Measurements from ENCODE around the gene UPK2. TPM values are rescaled to one million over a fixed set of nuclear protein-coding genes. Genes with fewer than 3 reads are reported as not detected.
A peak's percentile ranks its signal among the peaks of the same experiment; 100 is the strongest.

The UPK2 gene
- polyA plus RNA-seq, 3 donors from 2014 or later: 0.81 to 1.4 TPM; not detected in 1

DNA sequence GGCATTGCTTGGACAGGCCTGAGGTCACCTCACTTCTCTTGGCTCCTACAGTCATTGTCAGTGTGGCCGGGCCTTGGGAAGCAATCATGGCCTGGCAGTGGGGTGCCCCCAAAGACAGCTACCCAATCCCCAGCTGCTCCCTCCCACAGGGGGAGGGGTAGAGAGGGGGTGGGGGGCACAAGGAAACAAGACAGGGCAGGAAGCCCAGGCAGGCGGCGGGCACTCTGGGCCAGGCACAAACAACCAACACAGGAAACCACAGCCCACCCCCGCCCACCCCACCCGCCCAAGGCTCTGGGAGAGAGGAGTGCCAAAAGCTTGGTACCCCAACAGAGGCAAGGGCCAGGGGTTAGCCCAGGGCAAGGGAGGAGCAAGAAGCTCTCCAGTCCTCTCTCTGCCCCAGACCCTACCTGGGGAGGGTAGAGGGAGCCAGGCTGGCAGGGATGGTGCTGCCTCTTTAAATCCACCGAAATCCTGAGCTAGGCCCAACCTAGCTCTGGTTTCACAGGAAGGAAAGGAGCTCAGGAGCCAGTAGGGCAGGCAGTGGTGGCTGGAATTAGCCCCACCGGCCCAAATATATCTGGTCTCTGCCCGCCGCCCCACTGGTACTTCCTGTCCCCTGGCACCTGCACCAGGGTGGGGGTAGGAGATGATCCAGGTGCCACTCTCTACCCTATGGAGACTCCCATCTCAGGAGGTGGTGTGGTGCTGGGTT is 42.5 kb upstream of the UPK2 start:
- DNase-seq: peak; percentile 79 to 81 (median 80)
- H3K4me3 Mint-ChIP-seq: peak overlapping the region; percentile 80 to 95 (median 85)
- H3K36me3 Mint-ChIP-seq: peaks cover 0 to 6% (median 0%) of the 10 kb centered on the region in 3 donors
- H3K27me3 Mint-ChIP-seq (ENCODE audit: low read depth in 3 of 3): peaks cover 30 to 55% (median 30%) of the 10 kb centered on the region in 3 donors
- H3K9me3 Mint-ChIP-seq: no peaks in the 10 kb centered on the region
- peaks cover 87 to 88% of the 10 kb centered on the region in 2 donors for H3K4me1 Mint-ChIP-seq
- peak overlapping the region; percentile 99 to 100 (median 100) for H3K27ac Mint-ChIP-seq

DNA sequence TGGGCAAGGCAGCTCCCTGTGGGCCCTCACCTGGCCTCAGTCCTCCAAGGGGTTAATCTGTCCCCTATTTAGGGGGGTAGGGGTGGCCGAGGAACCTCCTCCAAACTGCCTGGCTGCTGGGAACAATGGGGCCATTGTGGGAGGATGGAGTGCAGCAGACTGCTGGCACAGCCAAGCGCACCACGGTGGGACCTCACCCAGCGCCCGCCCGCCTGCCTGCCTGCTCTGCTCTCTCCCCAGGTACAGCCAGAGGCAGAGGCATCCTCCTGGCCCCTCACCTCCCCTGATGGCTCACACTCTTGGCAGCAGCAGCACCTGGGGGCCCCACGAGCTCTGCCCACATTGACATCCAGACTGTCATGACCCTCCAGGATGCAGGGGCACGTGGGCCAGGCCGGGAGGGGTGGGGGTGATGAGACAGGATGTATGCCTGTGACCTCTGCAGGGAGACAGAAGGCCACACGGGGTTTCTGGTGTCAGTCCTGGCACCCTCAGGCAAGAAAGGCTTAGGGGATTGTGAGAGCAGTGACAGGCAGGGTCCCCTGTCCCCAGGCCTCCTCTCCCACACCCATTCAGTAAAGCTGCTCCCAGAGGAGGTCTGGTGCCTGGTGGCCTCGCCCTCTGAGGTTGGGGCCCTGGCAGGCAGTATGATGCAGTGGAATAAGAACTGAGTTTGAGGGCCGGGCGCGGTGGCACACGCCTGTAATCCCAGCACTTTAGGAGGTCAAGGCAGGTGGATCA is 41.8 kb upstream of the UPK2 start:
- DNase-seq: peak; percentile 82 to 84 (median 83)
- Mint-ChIP-seq H3K4me3 (peak overlapping the region; percentile 80 to 95 (median 85)), H3K27me3 (ENCODE audit: low read depth in 3 of 3) (peaks cover 26 to 52% (median 30%) of the 10 kb centered on the region in 3 donors), H3K27ac (peak overlapping the region; percentile 99 to 100 (median 100)), H3K4me1 (peaks cover 88 to 89% of the 10 kb centered on the region in 2 donors), H3K36me3 (peaks cover 0 to 6% (median 0%) of the 10 kb centered on the region in 3 donors), H3K9me3 (no peaks in the 10 kb centered on the region)

- DNase-seq: peak; percentile 41 to 53 (median 50)
- H3K9me3 Mint-ChIP-seq: no peaks in the 10 kb centered on the region
- H3K4me3 Mint-ChIP-seq: peak overlapping the region; percentile 80 to 95 (median 85)
- peak overlapping the region; percentile 99 to 100 (median 100) for H3K27ac Mint-ChIP-seq
- peaks cover 28 to 55% (median 32%) of the 10 kb centered on the region in 3 donors for H3K27me3 Mint-ChIP-seq (ENCODE audit: low read depth in 3 of 3)
- H3K36me3 Mint-ChIP-seq: peaks cover 0 to 6% (median 0%) of the 10 kb centered on the region in 3 donors
- H3K4me1 Mint-ChIP-seq: peaks cover 90 to 96% of the 10 kb centered on the region in 2 donors
Measured at GRCh38 chr11:118914987-118915386, 41.1 kb upstream of the UPK2 start.

- Mint-ChIP-seq H3K4me3 (peak overlapping the region; percentile 80 to 95 (median 85)), H3K27ac (peak overlapping the region; percentile 99 to 100 (median 100)), H3K36me3 (peaks cover 0 to 6% (median 0%) of the 10 kb centered on the region in 3 donors), H3K4me1 (peaks cover 94 to 99% of the 10 kb centered on the region in 2 donors), H3K9me3 (no peaks in the 10 kb centered on the region), H3K27me3 (ENCODE audit: low read depth in 3 of 3) (peaks cover 28 to 55% (median 32%) of the 10 kb centered on the region in 3 donors)
- DNase-seq: no peak
Measured at GRCh38 chr11:118915396-118915795, 40.7 kb upstream of the UPK2 start.

- H3K9me3 Mint-ChIP-seq: no peaks in the 10 kb centered on the region
- peaks cover 27 to 51% (median 32%) of the 10 kb centered on the region in 3 donors for H3K27me3 Mint-ChIP-seq (ENCODE audit: low read depth in 3 of 3)
- H3K4me1 Mint-ChIP-seq: peaks cover 98 to 100% of the 10 kb centered on the region in 2 donors
- peaks cover 4 to 8% (median 4%) of the 10 kb centered on the region in 3 donors for H3K36me3 Mint-ChIP-seq
- H3K27ac Mint-ChIP-seq: peak overlapping the region; percentile 99 to 100 (median 100)
- peak overlapping the region; percentile 84 to 95 (median 90) for H3K4me3 Mint-ChIP-seq
- DNase-seq: no peak
Measured at GRCh38 chr11:118915941-118916841, 39.9 kb upstream of the UPK2 start.

DNA sequence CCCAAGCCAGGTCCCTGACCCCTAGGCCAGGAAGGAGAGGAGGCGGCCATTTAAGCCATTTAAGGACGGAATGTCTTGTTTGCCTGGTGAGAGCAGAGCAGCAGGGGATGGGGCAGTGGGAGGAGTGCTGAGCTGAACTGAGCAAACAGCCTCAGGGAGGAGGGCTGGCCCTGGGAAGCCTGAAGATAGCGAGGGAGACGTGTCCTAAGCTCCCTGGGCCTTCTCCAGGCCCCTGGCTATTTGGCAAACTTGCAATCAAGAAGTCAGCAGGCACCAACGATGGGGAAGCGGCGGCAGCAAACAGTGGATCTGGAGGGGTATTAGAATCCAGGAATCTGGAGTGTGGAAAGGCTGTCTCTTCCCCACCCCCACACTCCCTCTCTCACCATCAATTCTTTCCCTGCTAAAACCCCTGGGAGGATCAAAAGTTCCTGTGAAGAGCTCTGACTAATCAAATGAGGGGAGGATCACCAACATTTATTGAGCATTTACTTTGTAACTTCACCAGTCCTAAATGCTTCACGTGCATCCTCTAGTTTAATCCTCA is 39.2 kb upstream of the UPK2 start:
- Mint-ChIP-seq H3K27ac (peak overlapping the region; percentile 99 to 100 (median 100)), H3K36me3 (peaks cover 4 to 8% (median 4%) of the 10 kb centered on the region in 3 donors), H3K9me3 (no peaks in the 10 kb centered on the region), H3K4me3 (peak overlapping the region; percentile 84 to 99 (median 91)), H3K27me3 (ENCODE audit: low read depth in 3 of 3) (peaks cover 24 to 44% (median 32%) of the 10 kb centered on the region in 3 donors), H3K4me1 (peaks cover 96 to 97% of the 10 kb centered on the region in 2 donors)
- no peak for DNase-seq

DNA sequence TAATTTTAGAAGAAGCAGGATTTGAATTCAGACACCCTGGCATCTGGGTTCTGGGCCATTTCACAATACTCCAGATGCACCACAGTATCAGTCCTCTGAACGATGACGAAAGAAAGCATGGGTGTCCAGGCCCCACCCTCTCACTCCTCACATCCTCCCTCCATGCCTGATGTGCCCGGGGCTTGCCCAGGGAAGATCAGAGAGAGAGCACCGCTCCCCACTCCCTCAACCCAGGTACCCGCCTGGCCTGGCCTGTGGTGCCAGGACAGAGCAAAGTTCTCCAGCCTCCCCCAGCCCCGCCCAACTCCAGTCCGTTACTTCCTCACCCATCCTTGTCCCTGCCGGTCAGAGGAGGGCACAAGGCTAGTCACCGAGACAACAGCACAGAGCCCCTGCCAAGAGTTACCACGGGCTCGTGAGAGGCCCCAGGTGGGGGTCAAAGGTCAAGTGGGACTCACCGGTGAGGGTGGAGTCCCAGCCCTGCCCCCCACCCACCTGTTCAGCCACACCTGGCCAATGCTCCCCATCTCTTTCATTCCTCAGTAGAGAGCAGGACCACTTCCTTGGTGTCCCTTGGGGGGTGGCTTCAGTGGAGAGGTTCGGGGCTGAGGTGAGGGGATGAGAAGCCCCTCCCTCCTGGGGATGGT is 38.5 kb upstream of the UPK2 start:
- H3K9me3 Mint-ChIP-seq: no peaks in the 10 kb centered on the region
- H3K4me1 Mint-ChIP-seq: peaks cover 89 to 91% of the 10 kb centered on the region in 2 donors
- H3K4me3 Mint-ChIP-seq: peak overlapping the region; percentile 84 to 99 (median 91)
- H3K27me3 Mint-ChIP-seq (ENCODE audit: low read depth in 3 of 3): peaks cover 23 to 37% (median 31%) of the 10 kb centered on the region in 3 donors
- H3K27ac Mint-ChIP-seq: peak overlapping the region; percentile 99 to 100 (median 100)
- peaks cover 4 to 8% (median 4%) of the 10 kb centered on the region in 3 donors for H3K36me3 Mint-ChIP-seq
- peak; percentile 55 to 61 (median 60) for DNase-seq

DNA sequence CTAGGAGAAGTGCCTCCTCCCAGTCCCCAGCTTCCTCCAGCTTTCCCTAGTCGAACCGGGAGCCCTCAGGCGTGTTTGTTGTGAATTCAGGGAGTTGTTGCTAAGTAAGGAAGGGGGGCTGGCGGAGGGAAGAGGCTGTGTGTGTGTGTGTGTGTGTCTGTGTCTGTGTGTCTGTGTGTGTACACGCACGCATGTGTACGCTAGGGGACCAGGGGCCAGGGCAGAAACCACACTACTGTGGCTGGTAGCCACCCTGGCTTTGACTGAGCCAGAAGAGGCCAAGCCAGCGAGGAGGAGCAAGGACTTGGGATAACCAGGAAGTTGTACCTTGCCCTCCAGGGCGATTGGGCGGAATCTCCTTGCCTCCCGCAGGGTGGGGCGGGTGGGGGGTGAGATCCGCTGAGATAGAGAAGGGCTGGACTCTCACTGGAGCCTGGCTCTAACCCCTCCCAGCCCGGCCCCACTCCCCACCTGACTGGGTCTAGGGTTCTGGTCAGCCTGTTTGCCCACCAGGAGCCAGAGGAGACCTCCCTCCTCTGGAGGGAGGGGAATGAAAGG is 37.9 kb upstream of the UPK2 start:
- no peaks in the 10 kb centered on the region for H3K9me3 Mint-ChIP-seq
- H3K36me3 Mint-ChIP-seq: peaks cover 4 to 8% (median 4%) of the 10 kb centered on the region in 3 donors
- H3K27me3 Mint-ChIP-seq (ENCODE audit: low read depth in 3 of 3): peaks cover 21 to 40% (median 31%) of the 10 kb centered on the region in 3 donors
- H3K4me3 Mint-ChIP-seq: peak overlapping the region; percentile 84 to 99 (median 91)
- H3K27ac Mint-ChIP-seq: peak overlapping the region; percentile 99 to 100 (median 100)
- H3K4me1 Mint-ChIP-seq: peaks cover 88 to 91% of the 10 kb centered on the region in 2 donors
- peak; percentile 40 to 62 (median 58) for DNase-seq

DNA sequence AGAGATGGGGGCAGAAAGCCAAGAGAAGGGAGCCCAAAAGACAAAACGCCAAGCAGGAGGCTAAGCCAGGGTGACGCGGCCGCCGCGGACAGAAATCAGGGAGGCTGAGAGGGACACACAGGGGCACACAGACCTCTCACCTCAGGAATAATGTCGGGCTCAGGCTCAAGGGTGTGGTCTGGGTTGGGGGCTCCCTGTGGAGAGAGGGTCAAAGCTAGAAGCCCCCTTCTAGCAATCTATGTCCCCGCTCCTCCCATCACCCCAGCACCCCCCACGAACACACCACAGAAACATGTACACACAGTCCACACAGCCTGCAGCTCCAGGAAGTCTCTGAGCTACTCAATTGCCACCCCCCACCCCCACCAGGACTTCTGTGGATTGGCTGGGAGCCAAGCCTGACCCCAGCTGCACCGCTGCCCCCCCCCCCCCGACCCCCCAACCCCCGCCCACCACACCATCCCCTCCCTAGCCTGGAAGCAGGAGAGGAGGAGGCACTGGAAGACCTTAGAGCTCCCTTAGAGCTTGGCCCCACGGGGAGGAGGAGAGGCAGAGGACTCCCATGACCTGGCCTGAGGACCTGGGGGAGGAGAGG is 37.3 kb upstream of the UPK2 start:
- H3K4me1 Mint-ChIP-seq: peaks cover 88 to 91% of the 10 kb centered on the region in 2 donors
- H3K4me3 Mint-ChIP-seq: peak overlapping the region; percentile 84 to 99 (median 91)
- H3K27me3 Mint-ChIP-seq (ENCODE audit: low read depth in 3 of 3): peaks cover 19 to 38% (median 31%) of the 10 kb centered on the region in 3 donors
- H3K9me3 Mint-ChIP-seq: no peaks in the 10 kb centered on the region
- peak in 1 of 3 donors; percentile 42 for DNase-seq
- peak overlapping the region; percentile 99 to 100 (median 100) for H3K27ac Mint-ChIP-seq
- peaks cover 5 to 9% (median 8%) of the 10 kb centered on the region in 3 donors for H3K36me3 Mint-ChIP-seq

GRCh38 chr11:118921121-118921928 is 34.8 kb upstream of the UPK2 start:
- peaks cover 0 to 3% (median 0%) of the 10 kb centered on the region in 6 donors for H3K9me3 Mint-ChIP-seq
- peaks cover 73 to 78% of the 10 kb centered on the region in 2 donors for H3K4me1 Mint-ChIP-seq
- peaks cover 20 to 35% (median 29%) of the 10 kb centered on the region in 3 donors for H3K27me3 Mint-ChIP-seq (ENCODE audit: low read depth in 3 of 3)
- peak overlapping the region; percentile 78 to 99 (median 91) for H3K4me3 Mint-ChIP-seq
- H3K27ac Mint-ChIP-seq: peak overlapping the region; percentile 98 to 100 (median 99)
- H3K36me3 Mint-ChIP-seq: peaks cover 8 to 15% (median 12%) of the 10 kb centered on the region in 3 donors
- no peak for DNase-seq

Measured in immature natural killer cell (primary cell).